GM12892 (cell line): ENCODE data around the gene EEA1.

ENCODE experiments used
- POLR2A ChIP-seq: IDR thresholded peaks from 2 replicates; pipeline ENCODE4 v1.6.1; 2011; ENCODE audit warnings: low read depth, low read length, control low read depth
- POLR2AphosphoS5 ChIP-seq: IDR thresholded peaks from 2 replicates; pipeline ENCODE4 v1.6.1; 2011; ENCODE audit warnings: low read depth, low read length, control low read depth
- TAF1 ChIP-seq: IDR thresholded peaks from 2 replicates; pipeline ENCODE4 v1.6.1; 2011; ENCODE audit warnings: low read depth, mild to moderate bottlenecking, control low read depth, low read length, borderline replicate concordance

- TF ChIP-seq TAF1 (no peak), POLR2A (no peak), POLR2AphosphoS5 (no peak)
These were observed 144.7 kb downstream of the EEA1 start for GRCh38 chr12:92784356-92784755.
